HG03342 (cell line): Measurements from ENCODE around the gene C5AR1.
"Not testable (repeated sequence)": the region's sequence is repeated elsewhere in the genome, so short reads cannot be mapped to it uniquely, and the experiment has no call there.

Source experiments
- ATAC-seq: cut with Tn5 transposase; IDR thresholded peaks from one replicate; pipeline ENCODE4 v1.9.1; 2021; ENCODE audit warnings: mild to moderate bottlenecking, moderate library complexity; ENCODE audit not compliant: unreplicated experiment

The C5AR1 gene

DNA sequence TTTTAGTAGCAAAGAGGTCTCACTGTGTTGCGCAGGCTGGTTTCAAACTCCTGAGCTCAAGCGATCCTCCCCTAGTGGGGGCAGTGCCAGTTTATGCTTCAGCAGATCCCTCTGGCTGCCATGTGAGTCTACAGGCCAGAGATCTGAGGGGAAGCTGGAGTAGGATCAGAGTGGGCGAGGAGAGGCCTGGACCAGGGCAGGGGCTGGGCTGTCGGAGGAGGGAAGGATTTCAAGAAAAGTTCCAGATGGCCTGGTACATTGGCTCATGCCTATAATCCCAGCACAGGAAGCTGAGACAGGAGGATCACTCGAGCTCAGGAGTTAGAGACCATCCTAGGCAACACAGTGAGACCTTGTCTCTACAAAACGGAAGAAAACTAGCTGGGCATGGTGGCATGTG lies 49.3 kb downstream of the C5AR1 start:
- no peak for ATAC-seq

DNA sequence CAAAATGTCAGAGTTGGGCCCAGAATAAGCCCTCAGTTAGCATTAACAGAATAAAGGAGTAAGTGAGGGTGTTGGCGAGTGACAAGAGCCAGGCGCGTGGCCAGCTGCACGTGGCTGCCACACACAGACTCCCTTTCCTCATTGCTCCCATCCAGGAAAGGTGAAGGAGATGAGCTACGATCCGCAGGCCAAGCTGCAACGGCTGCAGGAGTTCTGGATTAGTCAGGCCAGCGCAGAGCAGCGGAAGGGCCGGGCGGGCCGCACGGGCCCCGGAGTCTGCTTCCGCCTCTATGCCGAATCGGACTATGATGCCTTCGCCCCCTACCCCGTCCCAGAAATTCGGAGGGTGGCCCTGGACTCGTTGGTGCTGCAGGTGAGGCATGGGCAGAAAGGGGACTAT lies 52.7 kb downstream of the C5AR1 start:
- ATAC-seq: no peak

DNA sequence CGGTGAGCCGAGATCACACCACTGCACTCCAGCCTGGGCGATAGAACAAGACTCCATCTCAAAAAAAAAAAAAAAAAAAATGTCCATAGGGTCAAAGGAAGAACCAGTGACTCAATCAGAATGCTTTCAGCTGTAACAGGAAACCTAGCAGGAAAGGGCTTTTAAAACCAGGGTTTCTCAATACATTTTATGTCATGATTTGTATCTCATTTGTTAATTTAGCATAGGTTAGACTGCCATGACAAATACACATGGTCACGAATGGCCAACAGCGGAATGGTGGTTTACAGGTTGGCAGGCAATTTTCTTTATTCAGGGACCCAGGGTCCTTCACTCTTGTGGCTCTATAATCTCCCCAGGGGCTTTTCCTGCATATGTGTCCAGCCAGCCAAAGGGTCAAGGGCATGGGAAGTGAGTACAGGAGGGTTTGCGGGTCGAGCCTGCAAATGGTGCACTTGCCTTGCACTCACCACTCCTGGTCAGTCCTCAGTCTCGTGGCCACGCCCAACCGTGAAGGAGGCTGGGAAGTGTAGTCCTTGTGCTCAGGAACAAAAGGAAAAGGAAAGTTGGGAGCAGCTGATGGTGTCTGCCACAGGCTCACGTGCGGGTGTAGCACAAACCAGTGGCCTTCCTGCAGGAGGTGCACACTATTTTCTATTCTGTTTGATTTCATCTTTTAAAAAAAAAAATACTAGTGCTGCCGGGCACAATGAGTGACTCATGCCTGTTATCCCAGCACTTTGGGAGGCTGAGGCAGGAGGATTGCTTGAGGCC lies 54.3 kb downstream of the C5AR1 start:
- no peak for ATAC-seq

DNA sequence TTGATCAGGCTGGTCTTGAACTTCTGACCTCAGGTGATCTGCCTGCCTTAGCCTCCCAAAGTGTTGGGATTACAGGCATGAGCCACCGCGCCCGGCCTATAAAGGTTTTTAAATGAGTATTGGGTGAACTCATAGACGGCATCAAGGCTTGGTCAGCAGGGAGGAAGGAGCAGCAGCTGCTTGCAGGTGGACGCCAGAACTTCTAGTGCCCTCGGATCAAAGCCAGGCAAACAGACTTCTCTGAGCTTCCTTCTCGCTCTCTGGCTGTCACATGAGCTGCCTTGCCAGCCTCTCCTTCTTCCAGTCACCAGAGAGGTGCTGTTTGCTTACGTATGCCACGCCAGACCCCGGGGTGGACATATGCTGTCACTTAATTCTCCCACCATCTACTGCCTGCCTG lies 55.8 kb downstream of the C5AR1 start:
- ATAC-seq: not testable (repeated sequence)

DNA sequence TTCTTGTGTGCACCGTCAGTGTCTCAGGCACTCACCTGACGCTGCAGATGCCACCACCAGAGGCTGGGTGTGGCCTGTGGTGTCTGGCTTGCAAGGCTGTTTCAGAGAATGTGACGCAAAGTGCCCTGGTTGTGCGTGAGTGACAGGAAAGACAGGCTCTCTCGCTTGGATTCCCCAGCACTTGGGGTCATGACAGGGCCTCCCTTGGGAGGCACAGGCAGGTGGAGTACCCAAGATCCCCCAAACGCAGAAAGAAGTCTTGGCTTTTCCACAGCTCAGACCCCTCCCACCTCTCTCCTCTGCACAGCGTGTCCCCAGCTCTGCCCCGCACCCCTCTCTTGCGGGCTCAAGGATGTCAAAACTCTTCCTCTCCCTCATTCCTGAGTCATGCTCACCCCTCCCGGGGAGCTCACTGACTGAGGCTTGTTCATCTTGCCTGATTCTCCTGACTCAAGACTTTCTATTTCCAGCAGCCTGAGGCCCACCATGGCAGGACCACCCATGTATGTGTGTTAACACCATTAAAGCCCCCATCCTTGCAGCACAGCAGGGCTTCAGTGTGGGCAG lies 60.5 kb downstream of the C5AR1 start:
- ATAC-seq: no peak

DNA sequence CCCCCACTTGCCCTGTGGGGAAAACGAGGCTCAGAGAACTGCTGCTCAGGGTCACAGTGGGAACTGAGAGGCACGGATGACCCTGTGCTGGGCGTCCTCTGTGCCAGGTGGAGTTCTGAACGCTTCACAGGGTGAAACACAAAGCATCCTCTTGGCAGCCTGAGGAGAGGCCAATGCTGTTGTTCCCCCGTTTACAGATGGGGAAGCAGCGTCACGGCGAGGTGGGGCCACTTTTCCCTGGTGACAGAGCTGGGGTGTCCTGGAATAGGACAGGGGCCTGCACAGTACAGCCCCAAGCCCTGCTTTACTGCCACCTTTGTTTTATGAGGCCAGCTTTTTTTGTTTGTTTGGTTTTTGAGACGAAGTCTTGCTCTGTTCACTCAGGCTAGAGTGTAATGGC lies 61.6 kb downstream of the C5AR1 start:
- no peak for ATAC-seq
